ENCODE data around the gene ATP6V1G3.

Gene ATP6V1G3

GRCh38 chr1:198558402-198558801 lies 17.9 kb upstream of the ATP6V1G3 start:
- no peak for TF ChIP-seq CTCF (conservative IDR thresholded peaks at IDR 0.05; ENCODE audit: low read depth)
- ChIA-PET POLR2A (ENCODE audit: low non-redundant PET) (no interaction called here), CTCF (interaction anchor here (0.6 kb wide), 1 partner anchor 55 kb away, joined by 3 read pairs; no protein-coding TSS in a partner anchor)
- H3K27ac ChIP-seq, result no peak overlapping the region
- no peak for DNase-seq (ENCODE audit: low spot score)

- CTCF ChIA-PET, result interaction anchor here (0.6 kb wide), 1 partner anchor 879 kb away, joined by 3 read pairs; no protein-coding TSS in a partner anchor
- POLR2A ChIA-PET (ENCODE audit: low non-redundant PET), result no interaction called here
- TF ChIP-seq CTCF (conservative IDR thresholded peaks at IDR 0.05; ENCODE audit: low read depth), result no peak
- DNase-seq (ENCODE audit: low spot score), result no peak
- no peak overlapping the region for H3K27ac ChIP-seq
Observed at GRCh38 chr1:198556971-198557370, 16.5 kb upstream of the ATP6V1G3 start.

GRCh38 chr1:198552668-198553416 lies 12.4 kb upstream of the ATP6V1G3 start:
- ChIA-PET CTCF (interaction anchor here (0.7 kb wide), 1 partner anchor 343 kb away, joined by 5 read pairs; no protein-coding TSS in a partner anchor), POLR2A (ENCODE audit: low non-redundant PET) (no interaction called here)
- no peak for TF ChIP-seq CTCF (conservative IDR thresholded peaks at IDR 0.05; ENCODE audit: low read depth)
- no peak overlapping the region for H3K27ac ChIP-seq
- no peak for DNase-seq (ENCODE audit: low spot score)

GRCh38 chr1:198550941-198551524 lies 10.6 kb upstream of the ATP6V1G3 start:
- ChIA-PET POLR2A (ENCODE audit: low non-redundant PET) (no interaction called here), CTCF (interaction anchor here (0.6 to 1.1 kb wide), 2 partner anchors 11 to 15 kb away, joined by 3 to 4 read pairs; no protein-coding TSS in a partner anchor)
- H3K27ac ChIP-seq, result no peak overlapping the region
- no peak for DNase-seq (ENCODE audit: low spot score)
- no peak for TF ChIP-seq CTCF (conservative IDR thresholded peaks at IDR 0.05; ENCODE audit: low read depth)

- TF ChIP-seq CTCF (conservative IDR thresholded peaks at IDR 0.05; ENCODE audit: low read depth), result no peak
- DNase-seq (ENCODE audit: low spot score), result no peak
- ChIA-PET POLR2A (ENCODE audit: low non-redundant PET) (no interaction called here), CTCF (no interaction called here)
- no peak overlapping the region for H3K27ac ChIP-seq
Observed at GRCh38 chr1:198549866-198550265, 9.4 kb upstream of the ATP6V1G3 start.

GRCh38 chr1:198548890-198549289 lies 8.4 kb upstream of the ATP6V1G3 start:
- no peak for DNase-seq (ENCODE audit: low spot score)
- CTCF ChIA-PET, result no interaction called here
- no peak overlapping the region for H3K27ac ChIP-seq
- TF ChIP-seq CTCF (conservative IDR thresholded peaks at IDR 0.05; ENCODE audit: low read depth), result no peak
- POLR2A ChIA-PET (ENCODE audit: low non-redundant PET), result no interaction called here
